NCI-H2029 (cell line): Measurements from ENCODE around the gene OLFM4.

ENCODE experiments used
- DNase-seq: peaks from one replicate; lab custom pipeline; 2025; lab: John Stamatoyannopoulos, UW

OLFM4 gene

DNA sequence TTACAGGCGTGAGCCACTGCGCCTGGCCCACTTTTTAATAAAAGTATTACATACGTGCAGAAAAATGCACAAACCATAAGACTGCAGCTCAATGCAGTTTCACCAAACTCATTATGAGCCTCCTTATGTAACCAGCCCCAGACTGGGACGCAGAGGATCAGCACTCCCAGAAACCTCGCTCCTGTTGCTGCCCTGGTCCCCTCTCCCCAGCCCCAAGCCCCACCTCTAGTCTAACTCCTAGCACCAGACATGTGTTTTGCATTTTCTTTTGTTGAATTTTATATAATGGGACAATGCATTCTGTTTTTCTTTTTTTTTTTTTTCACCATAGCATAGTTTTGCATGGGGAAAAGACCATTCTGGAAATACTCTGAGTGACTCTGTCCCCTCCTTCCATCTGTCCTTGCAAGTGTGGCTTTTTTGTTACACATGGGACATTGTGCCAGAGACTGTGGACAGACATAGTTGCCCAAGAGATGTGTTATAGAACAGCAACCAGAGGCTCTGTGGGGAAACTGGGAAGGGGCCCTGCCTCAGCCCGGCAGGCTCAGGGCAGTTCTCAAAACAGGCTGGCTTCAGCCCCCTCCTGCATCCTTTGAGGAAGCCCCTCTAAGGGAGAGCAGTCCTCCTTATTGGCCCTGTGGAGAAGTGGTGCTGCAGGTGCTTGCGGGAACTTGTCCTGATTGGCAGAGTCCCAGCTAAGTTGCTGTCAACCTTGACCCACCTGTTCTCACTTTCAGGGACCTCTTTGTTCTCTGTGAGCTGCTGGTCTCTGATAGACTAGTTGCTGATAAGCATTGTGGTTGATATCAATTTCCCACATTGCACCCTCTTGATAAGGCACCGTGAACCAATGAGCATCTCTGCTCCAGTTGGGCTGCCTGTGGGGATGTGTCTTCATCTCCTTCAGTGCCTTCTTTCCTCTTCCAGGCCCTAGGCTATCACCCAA, 13.8 kb upstream of the OLFM4 start:
- DNase-seq, result no peak

- DNase-seq, result no peak
Measured at GRCh38 chr13:53015971-53016370, 12.6 kb upstream of the OLFM4 start.

DNA sequence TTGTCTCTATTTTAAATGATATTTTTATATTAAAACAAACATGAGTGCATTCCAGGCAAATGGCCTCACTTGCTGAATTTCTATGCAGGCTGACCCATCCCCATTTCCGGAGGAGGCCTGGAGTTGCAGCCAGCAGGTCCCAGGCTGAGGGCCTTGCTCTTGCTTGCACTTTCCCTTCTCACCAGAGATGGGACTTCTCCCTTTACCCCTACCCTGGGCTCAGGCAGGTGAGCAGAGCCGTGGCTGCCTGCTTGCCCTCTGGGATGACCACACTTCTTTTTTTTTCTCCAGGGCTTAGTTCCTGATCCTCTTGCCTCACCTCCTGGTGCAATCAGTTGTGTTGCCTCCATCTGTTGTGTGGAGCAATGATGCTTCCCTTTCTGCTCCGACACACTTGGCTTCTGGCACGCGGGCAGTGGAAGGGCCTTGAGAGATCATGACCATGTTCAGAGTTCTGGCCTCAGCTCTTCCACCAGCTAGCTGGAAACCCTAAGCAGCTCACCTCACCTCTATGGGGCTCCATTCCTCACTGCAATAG, 11.1 kb upstream of the OLFM4 start:
- no peak for DNase-seq

DNA sequence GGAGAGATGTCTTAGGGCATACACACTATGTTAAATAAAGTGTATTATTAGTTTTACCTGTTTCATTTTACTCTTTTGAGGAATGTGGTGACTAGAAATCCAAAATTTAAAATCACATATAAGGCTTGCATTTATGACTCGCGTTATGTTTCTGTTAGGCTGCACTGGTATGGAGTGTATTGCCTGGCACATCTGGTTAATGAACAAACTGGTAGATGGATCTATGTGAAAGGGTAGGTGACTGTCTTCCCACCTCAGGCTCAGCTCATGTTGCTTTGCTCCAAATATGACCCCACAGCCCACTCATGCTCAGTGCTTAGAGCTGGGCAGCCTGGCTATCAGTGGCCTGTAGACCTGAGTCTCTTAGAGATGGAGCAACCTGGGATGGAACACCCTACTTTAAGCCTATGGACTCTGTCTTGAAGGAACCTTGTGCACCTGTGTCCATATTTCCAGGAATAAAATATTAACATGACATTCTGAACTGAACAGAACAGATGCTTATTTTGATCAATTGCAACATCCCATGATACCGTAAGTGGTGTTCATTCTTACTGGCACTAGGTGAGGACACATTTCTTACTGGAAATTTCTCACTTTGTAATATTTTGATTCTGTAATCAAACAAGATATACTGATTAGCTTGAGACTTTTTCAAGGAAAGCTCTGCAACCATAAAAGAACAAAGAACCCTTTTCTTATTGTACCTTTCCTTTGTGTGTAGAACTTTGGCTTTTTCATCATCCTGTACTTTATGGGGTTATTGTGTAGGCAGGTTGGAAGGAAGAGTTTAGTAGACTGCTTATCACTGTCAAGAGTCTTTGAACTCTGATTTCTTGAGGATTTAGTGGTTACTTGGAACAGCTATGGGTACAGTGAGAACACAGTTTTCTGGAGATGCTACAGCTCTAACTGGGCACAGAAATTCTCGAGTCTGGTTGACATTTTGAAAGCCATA, 9.6 kb upstream of the OLFM4 start:
- no peak for DNase-seq

DNA sequence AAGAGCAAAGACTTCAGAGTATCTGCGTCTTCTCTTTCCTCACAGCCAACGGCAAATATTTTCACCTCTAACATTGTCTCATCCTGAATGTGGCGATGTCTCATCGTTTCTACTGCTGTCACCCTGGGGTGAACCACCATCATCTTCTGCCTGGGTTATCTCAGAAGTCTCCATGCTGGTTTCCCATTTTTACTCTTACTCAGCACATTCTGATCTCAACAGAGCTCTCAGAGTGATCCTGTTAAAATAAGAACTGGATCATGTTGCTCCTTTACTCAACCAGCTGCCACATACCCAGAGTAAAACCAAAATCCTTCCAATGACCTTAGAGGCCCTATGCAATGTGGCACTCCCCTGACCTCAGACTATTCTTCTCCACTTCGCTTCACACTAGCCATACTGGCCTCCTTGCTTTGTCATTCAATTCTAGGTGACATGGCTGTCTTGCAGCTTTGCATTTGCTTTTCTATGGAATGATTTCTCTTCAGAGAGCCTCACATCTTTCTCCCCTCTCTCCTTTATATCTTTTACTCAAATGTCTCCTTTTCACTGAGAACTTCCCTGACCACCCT, 7.8 kb upstream of the OLFM4 start:
- no peak for DNase-seq

DNA sequence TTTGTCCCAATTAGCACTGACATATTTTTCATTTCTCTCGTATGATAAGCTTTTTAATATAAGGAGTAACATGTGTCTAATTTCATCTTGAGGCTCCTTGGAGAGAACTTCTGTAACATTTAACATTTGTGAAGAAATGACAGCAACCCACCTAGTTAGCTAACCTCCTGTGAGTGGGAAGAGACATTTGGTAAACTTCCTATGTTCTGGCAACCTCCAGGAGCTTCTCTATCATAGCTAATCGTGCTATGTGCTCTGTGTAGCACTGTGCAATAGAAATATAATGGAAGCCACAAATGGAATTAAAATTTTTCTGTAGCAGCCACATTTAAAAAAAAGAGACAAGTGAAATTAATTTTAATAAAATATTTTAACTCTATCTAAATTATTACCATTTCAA, 5.4 kb upstream of the OLFM4 start:
- no peak for DNase-seq

DNA sequence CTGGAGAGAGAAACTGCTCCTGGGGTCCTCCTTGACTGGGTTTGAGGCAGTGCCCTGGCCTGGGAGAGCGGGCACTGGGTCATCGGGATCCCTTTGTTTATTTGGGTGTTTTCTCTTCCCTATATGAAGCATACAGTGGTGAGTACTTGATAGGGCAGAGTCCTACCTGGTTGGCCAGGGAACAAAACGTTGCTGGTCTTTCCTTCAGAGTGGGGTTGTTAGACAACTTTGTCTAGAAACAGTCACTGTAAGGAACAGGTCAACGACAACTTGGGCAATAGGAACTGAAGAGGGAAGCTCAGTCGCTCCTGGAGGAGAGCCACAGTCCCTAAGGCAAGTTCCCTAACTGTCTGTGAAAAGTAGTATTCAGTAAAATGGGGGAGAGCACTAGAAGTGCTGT, 550 bp upstream of the OLFM4 start:
- no peak for DNase-seq

DNA sequence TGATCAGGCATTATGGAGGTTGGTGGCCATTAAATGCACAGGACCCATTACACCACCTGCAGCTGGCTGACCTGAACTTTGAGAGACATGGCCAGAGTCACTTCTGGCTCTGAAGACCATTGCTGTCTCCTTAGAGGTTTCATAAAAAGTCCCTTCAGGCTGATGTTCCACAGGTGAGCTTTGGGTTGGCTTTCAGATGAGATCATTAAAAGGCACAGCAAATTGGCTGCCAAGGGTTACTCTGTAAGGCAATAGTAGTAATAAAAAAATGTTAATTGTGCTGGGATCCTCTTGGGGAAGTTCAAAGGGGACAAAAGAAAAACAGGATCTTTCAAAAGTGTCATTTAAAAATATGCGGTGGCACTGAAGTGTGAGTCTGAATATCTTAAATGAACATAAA, 4.2 kb downstream of the OLFM4 start:
- DNase-seq, result no peak

GRCh38 chr13:53038993-53039392, 10.4 kb downstream of the OLFM4 start:
- DNase-seq, result no peak

- no peak for DNase-seq
Measured at GRCh38 chr13:53041968-53042516, 13.4 kb downstream of the OLFM4 start.

DNA sequence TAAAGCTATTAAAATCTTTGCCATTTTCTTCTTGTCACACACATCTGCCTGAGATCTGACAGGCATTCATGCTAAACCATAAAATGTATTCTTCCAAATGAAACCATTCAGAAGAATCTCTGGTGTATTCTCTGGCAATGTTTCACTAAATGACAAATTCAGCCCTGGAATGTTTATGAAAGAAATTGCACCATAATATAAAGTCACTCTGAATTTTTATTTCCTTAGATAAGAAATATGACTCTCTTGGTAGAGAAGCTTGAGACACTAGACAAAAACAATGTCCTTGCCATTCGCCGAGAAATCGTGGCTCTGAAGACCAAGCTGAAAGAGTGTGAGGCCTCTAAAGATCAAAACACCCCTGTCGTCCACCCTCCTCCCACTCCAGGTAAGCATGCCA, 14.3 kb downstream of the OLFM4 start:
- no peak for DNase-seq

DNA sequence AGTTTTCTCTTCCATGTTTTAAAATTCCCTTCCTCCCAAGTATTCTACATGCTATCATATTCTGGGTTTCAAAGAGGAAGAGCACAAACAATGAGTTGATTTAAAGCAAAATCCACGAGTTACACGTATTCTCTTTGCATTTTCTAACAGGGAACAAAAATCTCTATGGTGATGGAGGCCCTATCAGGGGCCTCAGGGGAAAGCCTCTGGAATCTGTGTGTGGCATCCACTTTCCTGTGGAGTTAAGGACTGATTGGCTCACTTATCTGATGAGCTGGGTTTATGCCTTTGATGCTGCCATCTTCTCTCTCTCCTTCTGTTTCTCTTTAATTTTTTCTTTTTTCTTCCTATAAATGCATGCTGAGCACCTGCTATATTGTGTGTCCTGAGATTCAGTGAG, 14.8 kb downstream of the OLFM4 start:
- no peak for DNase-seq

DNA sequence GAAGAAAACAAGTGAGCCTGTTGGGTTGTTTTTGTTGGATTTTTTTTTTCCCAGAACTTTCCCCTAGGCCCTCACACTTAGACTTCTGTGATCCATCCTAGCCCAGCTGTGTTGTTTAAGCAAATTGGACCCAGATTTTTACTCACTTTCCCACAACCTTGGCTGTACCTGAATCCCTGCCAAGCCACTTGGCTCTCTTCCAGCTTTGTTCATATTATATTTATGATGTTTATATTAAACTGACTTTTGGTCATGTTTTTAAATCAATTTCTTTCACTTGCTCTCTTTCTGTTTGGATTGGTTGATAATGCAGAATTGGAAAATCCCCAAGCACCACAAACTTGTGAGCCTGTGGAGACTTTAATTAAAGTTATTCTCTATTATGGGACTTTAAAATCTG, 16.6 kb downstream of the OLFM4 start:
- DNase-seq, result no peak

- DNase-seq, result no peak
Measured at GRCh38 chr13:53048880-53049279, 20.3 kb downstream of the OLFM4 start.

DNA sequence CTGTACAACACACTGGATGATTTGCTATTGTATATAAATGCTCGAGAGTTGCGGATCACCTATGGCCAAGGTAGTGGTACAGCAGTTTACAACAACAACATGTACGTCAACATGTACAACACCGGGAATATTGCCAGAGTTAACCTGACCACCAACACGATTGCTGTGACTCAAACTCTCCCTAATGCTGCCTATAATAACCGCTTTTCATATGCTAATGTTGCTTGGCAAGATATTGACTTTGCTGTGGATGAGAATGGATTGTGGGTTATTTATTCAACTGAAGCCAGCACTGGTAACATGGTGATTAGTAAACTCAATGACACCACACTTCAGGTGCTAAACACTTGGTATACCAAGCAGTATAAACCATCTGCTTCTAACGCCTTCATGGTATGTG, 21.5 kb downstream of the OLFM4 start:
- DNase-seq, result no peak

- no peak for DNase-seq
Measured at GRCh38 chr13:53052675-53053074, 24.1 kb downstream of the OLFM4 start.

DNA sequence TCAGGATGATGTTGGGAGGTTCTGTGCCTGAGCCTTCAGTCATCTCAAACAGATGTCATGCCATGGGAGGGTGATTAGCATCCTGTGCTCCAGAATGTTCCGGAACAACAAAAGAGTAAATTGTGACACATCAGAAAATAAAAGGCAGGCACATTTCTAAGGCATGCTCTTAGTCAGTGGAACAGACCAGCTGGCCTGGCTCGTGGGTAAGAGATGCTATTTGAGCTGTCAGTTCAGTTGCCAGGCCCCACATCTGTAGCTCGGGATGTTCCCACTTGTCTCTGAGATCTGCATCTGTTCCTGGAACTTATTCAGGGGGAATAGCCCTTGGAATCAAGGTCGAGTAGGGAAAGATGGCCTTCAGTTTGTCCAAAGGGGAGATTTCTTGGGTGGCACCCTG, 26.0 kb downstream of the OLFM4 start:
- no peak for DNase-seq

- DNase-seq, result no peak
Measured at GRCh38 chr13:53058065-53058679, 29.6 kb downstream of the OLFM4 start.

GRCh38 chr13:53060840-53061490, 32.4 kb downstream of the OLFM4 start:
- no peak for DNase-seq

DNA sequence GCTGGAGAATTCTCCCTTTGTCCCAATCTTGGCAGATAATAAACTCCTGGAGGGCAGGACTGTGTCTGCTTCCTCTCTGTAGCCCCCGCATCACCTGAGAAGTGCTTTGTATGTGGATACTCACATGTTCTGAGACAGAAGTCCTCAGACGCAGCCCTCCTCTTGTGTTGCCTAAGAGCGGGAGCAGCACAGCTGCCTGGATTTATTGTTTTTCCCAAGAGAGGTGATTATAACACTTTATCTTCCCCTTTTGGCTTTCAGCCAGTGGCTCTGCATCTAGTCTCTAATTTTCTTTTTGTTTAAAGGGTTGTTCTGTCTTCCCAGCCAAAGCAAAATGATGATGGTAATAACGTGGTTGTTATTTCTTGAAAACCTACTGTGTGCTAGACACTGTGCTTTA, 36.1 kb downstream of the OLFM4 start:
- no peak for DNase-seq

GRCh38 chr13:53066411-53066810, 37.8 kb downstream of the OLFM4 start:
- DNase-seq, result no peak
